H9 (cell line): ENCODE measurements around the gene LRRC74B. TPM values are rescaled to one million over a fixed set of nuclear protein-coding genes. Genes with fewer than 3 reads are reported as not detected.

Experiments used
- DNase-seq: peaks from one replicate; pipeline ENCODE4 v3.0.0-alpha.2; 2017
- H2AFZ ChIP-seq: one replicate; pipeline ENCODE4 v1.6.1; 2013; ENCODE audit warnings: mild to moderate bottlenecking, low read length, control low read depth, moderate library complexity
- H2AK5ac ChIP-seq: 2 replicates; pipeline ENCODE4 v1.6.1; 2013; ENCODE audit warnings: low read length, control low read depth, mixed read lengths; ENCODE audit not compliant: insufficient read length
- H2BK120ac ChIP-seq: one replicate; pipeline ENCODE4 v1.6.1; 2013; ENCODE audit warnings: low read depth, mild to moderate bottlenecking, low read length, control low read depth, inconsistent platforms; ENCODE audit not compliant: poor library complexity, severe bottlenecking
- H2BK12ac ChIP-seq: 2 replicates; pipeline ENCODE4 v1.6.1; 2013; ENCODE audit warnings: low read length, control low read depth, mixed read lengths, low read depth; ENCODE audit not compliant: insufficient read length
- H2BK15ac ChIP-seq: 2 replicates; pipeline ENCODE4 v1.6.1; 2013; ENCODE audit warnings: low read depth, low read length, control low read depth
- H2BK20ac ChIP-seq: one replicate; pipeline ENCODE4 v1.6.1; 2013; ENCODE audit warnings: low read depth, mild to moderate bottlenecking, low read length, control low read depth, inconsistent platforms; ENCODE audit not compliant: poor library complexity, severe bottlenecking
- H2BK5ac ChIP-seq: 2 replicates; pipeline ENCODE4 v1.6.1; 2013; ENCODE audit warnings: low read length, control low read depth, mixed read lengths; ENCODE audit not compliant: insufficient read length
- H3K14ac ChIP-seq: 2 replicates; pipeline ENCODE4 v1.6.1; 2013; ENCODE audit warnings: low read length, control low read depth; ENCODE audit not compliant: insufficient read depth
- H3K18ac ChIP-seq: 2 replicates; pipeline ENCODE4 v1.6.1; 2013; ENCODE audit warnings: low read depth, mild to moderate bottlenecking, mixed read lengths, low read length, control low read depth; ENCODE audit not compliant: insufficient read length
- H3K23ac ChIP-seq: 2 replicates; pipeline ENCODE4 v1.6.1; 2013; ENCODE audit warnings: low read length, control low read depth, mixed read lengths, low read depth; ENCODE audit not compliant: insufficient read length
- H3K23me2 ChIP-seq: 2 replicates; pipeline ENCODE4 v1.6.1; 2013; ENCODE audit warnings: low read depth, mild to moderate bottlenecking, mixed read lengths, low read length, control low read depth; ENCODE audit not compliant: insufficient read length, poor library complexity, severe bottlenecking
- H3K27ac ChIP-seq: 2 replicates; pipeline ENCODE4 v1.5.1; 2013; ENCODE audit warnings: low read length, control low read depth, mixed read lengths, low read depth; ENCODE audit not compliant: insufficient read length
- H3K27me3 ChIP-seq: 2 replicates; pipeline ENCODE4 v1.6.1; 2013; ENCODE audit warnings: low read length, control low read depth, inconsistent platforms; ENCODE audit not compliant: insufficient read depth
- H3K4ac ChIP-seq: 2 replicates; pipeline ENCODE4 v1.6.1; 2013; ENCODE audit warnings: low read depth, mild to moderate bottlenecking, control low read depth, inconsistent platforms, low read length, moderate library complexity
- H3K4me1 ChIP-seq: 2 replicates; pipeline ENCODE4 v1.6.1; 2013; ENCODE audit warnings: low read length, control low read depth, inconsistent platforms; ENCODE audit not compliant: insufficient read depth
- H3K4me2 ChIP-seq: 2 replicates; pipeline ENCODE4 v1.6.1; 2013; ENCODE audit warnings: low read length, control low read depth, mixed read lengths; ENCODE audit not compliant: insufficient read length, insufficient read depth
- H3K56ac ChIP-seq: 2 replicates; pipeline ENCODE4 v1.6.1; 2013; ENCODE audit warnings: low read depth, mild to moderate bottlenecking, mixed read lengths, low read length, control low read depth; ENCODE audit not compliant: insufficient read length
- H3K79me1 ChIP-seq: 2 replicates; pipeline ENCODE4 v1.6.1; 2013; ENCODE audit warnings: low read depth, mild to moderate bottlenecking, moderate library complexity, low read length, control low read depth, inconsistent platforms; ENCODE audit not compliant: insufficient read depth, poor library complexity, severe bottlenecking
- H3K79me2 ChIP-seq: 2 replicates; pipeline ENCODE4 v1.6.1; 2013; ENCODE audit warnings: low read length, control low read depth, inconsistent platforms; ENCODE audit not compliant: insufficient read depth
- H3K9ac ChIP-seq: 2 replicates; pipeline ENCODE4 v1.6.1; 2013; ENCODE audit warnings: low read length, control low read depth, mixed read lengths; ENCODE audit not compliant: insufficient read length; ENCODE audit errors: extremely low read depth
- H3K9me3 ChIP-seq: one replicate; pipeline ENCODE4 v1.6.1; 2013; ENCODE audit warnings: low read depth, low read length, inconsistent platforms; ENCODE audit not compliant: control insufficient read depth
- H3T11ph ChIP-seq: one replicate; pipeline ENCODE4 v1.6.1; 2013; ENCODE audit warnings: mild to moderate bottlenecking, low read length, control low read depth, inconsistent platforms
- H4K20me1 ChIP-seq: one replicate; pipeline ENCODE4 v1.6.1; 2013; ENCODE audit not compliant: control insufficient read depth, insufficient read length, insufficient read depth
- H4K5ac ChIP-seq: 2 replicates; pipeline ENCODE4 v1.6.1; 2013; ENCODE audit warnings: low read depth, mild to moderate bottlenecking, mixed read lengths, low read length, control low read depth; ENCODE audit not compliant: insufficient read length
- H4K8ac ChIP-seq: replicated peaks from 2 replicates; pipeline ENCODE4 v1.6.1; 2013; ENCODE audit warnings: low read length, control low read depth, mixed read lengths, low read depth; ENCODE audit not compliant: insufficient read length
- H4K91ac ChIP-seq: 2 replicates; pipeline ENCODE4 v1.6.1; 2013; ENCODE audit warnings: low read depth, mild to moderate bottlenecking, moderate library complexity, mixed read lengths, low read length, control low read depth; ENCODE audit not compliant: insufficient read length
- H3K27ac Mint-ChIP-seq, 3 experiments: 2 replicates in 2 of 3; 3 replicates in 1 of 3; pipeline ENCODE4 v1.8.0; 2020 to 2021; ENCODE audit warnings: mixed read lengths in 3 of 3, mild to moderate bottlenecking in 1 of 3, moderate library complexity in 1 of 3
- H3K27me3 Mint-ChIP-seq: 2 replicates; pipeline ENCODE4 v1.8.0; 2021; ENCODE audit warnings: low read depth, mild to moderate bottlenecking, moderate library complexity, mixed read lengths
- H3K36me3 Mint-ChIP-seq, 3 experiments: 2 replicates in 2 of 3; 3 replicates in 1 of 3; pipeline ENCODE4 v1.8.0; 2020 to 2021; ENCODE audit warnings: low read depth in 3 of 3, mixed read lengths in 3 of 3; ENCODE audit not compliant: insufficient read depth in 1 of 3
- H3K4me1 Mint-ChIP-seq, 2 experiments: 2 replicates each; pipeline ENCODE4 v1.8.0; 2020; ENCODE audit warnings: mixed read lengths in 2 of 2
- H3K4me3 Mint-ChIP-seq, 2 experiments: 2 replicates in 1 of 2; 3 replicates in 1 of 2; pipeline ENCODE4 v1.8.0; 2020 to 2021; ENCODE audit warnings: mild to moderate bottlenecking in 2 of 2, mixed read lengths in 2 of 2, moderate library complexity in 1 of 2
- H3K9me3 Mint-ChIP-seq, 2 experiments: 2 replicates in 1 of 2; 3 replicates in 1 of 2; pipeline ENCODE4 v1.8.0; 2020; ENCODE audit warnings: mild to moderate bottlenecking in 2 of 2, mixed read lengths in 2 of 2, moderate library complexity in 1 of 2
- CTCF ChIP-seq: fragments of 200-600 bp; sonication (generic); conservative IDR thresholded peaks from 3 replicates; pipeline ENCODE4 v1.8.0; 2021; ENCODE audit warnings: antibody characterized with exemption, mild to moderate bottlenecking
- WGBS: extraction: QIAGEN DNeasy Blood & Tissue Kit; methylation state at CpG from one replicate; pipeline ENCODE4 v1.1.7; 2013; ENCODE audit warnings: missing lambda C conversion rate, low lambda C conversion rate, mixed read lengths; ENCODE audit not compliant: insufficient read length; ENCODE audit errors: extremely low coverage; 5-methylcytosine and 5-hydroxymethylcytosine counted together
- total RNA-seq: library from RNA; stranded (reverse); gene quantifications from 2 replicates; pipeline ENCODE4 v1.2.1, GENCODE V29; 2021

The LRRC74B gene
- total RNA-seq, 1 experiment from 2014 or later = not detected

- Histone ChIP-seq H2BK5ac (no peak overlapping the region), H3K9me3 (no peaks in the 10 kb centered on the region), H3K9ac (no peak overlapping the region), H3K14ac (no peak overlapping the region), H3K4me1 (no peaks in the 10 kb centered on the region; the same call in 1 of the 2 replicates), H3K27me3 (no peaks in the 10 kb centered on the region), H3K4ac (no peak overlapping the region), H2BK15ac (no peak overlapping the region), H3K56ac (no peak overlapping the region), H4K20me1 (no peaks in the 10 kb centered on the region), H3K23ac (no peak overlapping the region), H3K27ac (no peak overlapping the region), H4K5ac (no peak overlapping the region), H3K23me2 (peaks cover 7% of the 10 kb centered on the region), H3K79me1 (no peaks in the 10 kb centered on the region), H2AFZ (no peak overlapping the region), H3K4me2 (no peak overlapping the region), H2BK20ac (no peak overlapping the region), H2BK12ac (no peak overlapping the region), H3T11ph (no peak overlapping the region), H2BK120ac (no peak overlapping the region), H4K91ac (no peak overlapping the region), H2AK5ac (no peak overlapping the region), H3K18ac (no peak overlapping the region), H3K79me2 (no peaks in the 10 kb centered on the region), H4K8ac (no peak overlapping the region)
- TF ChIP-seq CTCF = no peak
- no peak for DNase-seq
- Mint-ChIP-seq H3K27me3 (no peaks in the 10 kb centered on the region), H3K9me3 (no peaks in the 10 kb centered on the region), H3K36me3 (peaks cover 2 to 12% (median 5%) of the 10 kb centered on the region in 3 experiments; a peak in 5 of 7 replicates), H3K27ac (no peak overlapping the region), H3K4me3 (no peak overlapping the region), H3K4me1 (peaks cover 5 to 10% of the 10 kb centered on the region in 2 experiments)
- WGBS = no CpG with 5 or more reads among the region's 13 CpGs
Observed at GRCh38 chr22:20997536-20998257, 48.0 kb upstream of the LRRC74B start.
